ENCODE data around the gene LRRC8D. TPM values are rescaled to one million over a fixed set of nuclear protein-coding genes. Genes with fewer than 3 reads are reported as not detected.

Gene LRRC8D
- total and polyA plus RNA-seq, 9 of the 15 experiments (the other 6 are each of a cell fraction or from before 2014, with no cell fraction given): 3.4 to 53.9 (median 15.9) TPM

DNA sequence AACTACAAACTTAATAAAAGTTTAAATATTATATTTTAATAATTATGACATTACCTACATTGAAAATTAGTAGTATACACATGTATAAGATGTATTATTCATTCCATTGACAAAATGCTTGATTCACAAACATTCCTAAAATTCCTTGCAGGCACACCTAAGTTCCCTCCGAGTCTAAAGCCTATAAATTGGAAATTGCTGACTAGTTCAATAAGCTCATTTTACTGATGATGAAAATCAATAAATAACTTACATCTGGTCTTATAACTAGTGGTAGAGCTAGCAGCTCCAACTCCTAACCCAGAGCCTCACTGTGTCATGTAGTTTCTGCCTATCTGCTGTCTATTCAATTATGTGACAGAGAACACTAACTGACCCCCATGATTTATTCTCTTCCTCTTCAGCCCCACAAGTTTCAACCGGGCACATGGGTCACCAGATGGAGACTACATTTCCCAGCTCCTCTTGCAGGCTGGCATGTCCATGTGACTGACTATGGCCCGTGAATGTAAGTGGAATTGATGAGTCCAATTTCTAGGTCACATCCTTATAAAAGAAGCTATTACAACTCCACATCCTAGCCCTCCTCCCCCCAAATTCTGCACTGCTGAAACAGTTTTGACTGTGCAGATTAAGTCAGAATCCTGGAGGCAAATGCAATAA, 29.6 kb upstream of the LRRC8D start:
- no peak for ATAC-seq
- CTCF ChIA-PET (ENCODE audit: low intra/inter-chr PET ratio): no interaction called here
- Histone ChIP-seq H4K20me1 (replicated peaks; ENCODE audit: control insufficient read depth, insufficient read depth, low read length) (no peaks in the 10 kb centered on the region), H3K36me3 (ENCODE audit: control insufficient read depth, insufficient read depth, low read length) (no peaks in the 10 kb centered on the region), H3K4me3 (no peak overlapping the region), H3K4me2 (ENCODE audit: insufficient read depth, low read length) (no peak overlapping the region), H3K27ac (ENCODE audit: extremely low read depth, low read depth, low read length) (no peak overlapping the region), H3K9me3 (replicated peaks; ENCODE audit: control insufficient read depth, insufficient read depth, low read depth, low read length) (no peaks in the 10 kb centered on the region), H3K9ac (ENCODE audit: insufficient read depth in 1 of 2, low read depth in 2 of 2, low read length in 2 of 2) (no peak overlapping the region), H3K9me1 (ENCODE audit: control insufficient read depth, insufficient read depth, low read length) (no peaks in the 10 kb centered on the region), H3K27me3 (ENCODE audit: control insufficient read depth in 2 of 2, insufficient read depth in 2 of 2, low read length in 2 of 2) (no peaks in the 10 kb centered on the region), H2AFZ (ENCODE audit: low read depth, low read length) (no peak overlapping the region), H3K4me1 (replicated peaks in 1 of 2; ENCODE audit: control insufficient read depth in 2 of 2, insufficient read depth in 2 of 2, low read length in 2 of 2) (peaks cover 7 to 8% of the 10 kb centered on the region in 2 experiments; a peak in 3 of 5 replicates), H3K79me2 (ENCODE audit: control insufficient read depth, insufficient read depth, low read length) (no peaks in the 10 kb centered on the region)
- in situ Hi-C loops (cut with MboI): no loop called here
- no peak for DNase-seq (ENCODE audit: extremely low read depth in 1 of 4, low spot score in 3 of 4)
- intact Hi-C loops (cut with micrococcal nuclease): no loop called here
- POLR2A ChIA-PET: no interaction called here
- FAIRE-seq: no peak
- BruUV-seq (replicated peaks): no TSS peak
- 20% methylated on average over 3 of the region's 3 CpGs for WGBS (ENCODE audit: insufficient coverage, low coverage, missing lambda C conversion rate)
- TF ChIP-seq DIDO1 (tag; IDR thresholded peaks at IDR 0.05; ENCODE audit: low read depth) (no peak), SMARCC2 (IDR thresholded peaks at IDR 0.05; ENCODE audit: low read depth) (no peak), ZNF695 (CRISPR knock-in tag; IDR thresholded peaks at IDR 0.05) (no peak), NR2C1 (IDR thresholded peaks at IDR 0.05) (no peak), NR2C1 (tag; IDR thresholded peaks at IDR 0.05) (no peak), RNF2 (IDR thresholded peaks at IDR 0.05) (no peak), SNRNP70 (optimal IDR thresholded peaks at IDR 0.05; ENCODE audit: low read depth, low read length) (no peak), ZNF436 (CRISPR knock-in tag; IDR thresholded peaks at IDR 0.05) (no peak), NEUROD1 (IDR thresholded peaks at IDR 0.05; ENCODE audit: borderline replicate concordance, low read depth, low read length, partially characterized antibody) (no peak), NFE2L1 (tag; IDR thresholded peaks at IDR 0.05; ENCODE audit: borderline replicate concordance, low read depth) (no peak), MAFK (IDR thresholded peaks at IDR 0.05; ENCODE audit: low read length) (peak; percentile 17; the same call in 1 of the 2 replicates), BRCA1 (IDR thresholded peaks at IDR 0.05) (no peak), BRCA1 (CRISPR knock-in tag; IDR thresholded peaks at IDR 0.05) (no peak), ZNF239 (CRISPR knock-in tag; IDR thresholded peaks at IDR 0.05) (no peak), FOXM1 (IDR thresholded peaks at IDR 0.05; ENCODE audit: low read depth) (no peak), FOXM1 (CRISPR knock-in tag; IDR thresholded peaks at IDR 0.05; ENCODE audit: low read depth) (no peak), CBX8 (IDR thresholded peaks at IDR 0.05; ENCODE audit: borderline replicate concordance, extremely low read depth, low read depth, low read length, poor library complexity, severe bottlenecking) (no peak), ZNF316 (IDR thresholded peaks at IDR 0.05) (peak; percentile 85), HNRNPLL (IDR thresholded peaks at IDR 0.05; ENCODE audit: low read depth, low read length, poor library complexity, severe bottlenecking) (no peak), MAFG (tag; conservative IDR thresholded peaks at IDR 0.05) (peak; percentile 48)
- TF ChIP-seq, protein P1, sequence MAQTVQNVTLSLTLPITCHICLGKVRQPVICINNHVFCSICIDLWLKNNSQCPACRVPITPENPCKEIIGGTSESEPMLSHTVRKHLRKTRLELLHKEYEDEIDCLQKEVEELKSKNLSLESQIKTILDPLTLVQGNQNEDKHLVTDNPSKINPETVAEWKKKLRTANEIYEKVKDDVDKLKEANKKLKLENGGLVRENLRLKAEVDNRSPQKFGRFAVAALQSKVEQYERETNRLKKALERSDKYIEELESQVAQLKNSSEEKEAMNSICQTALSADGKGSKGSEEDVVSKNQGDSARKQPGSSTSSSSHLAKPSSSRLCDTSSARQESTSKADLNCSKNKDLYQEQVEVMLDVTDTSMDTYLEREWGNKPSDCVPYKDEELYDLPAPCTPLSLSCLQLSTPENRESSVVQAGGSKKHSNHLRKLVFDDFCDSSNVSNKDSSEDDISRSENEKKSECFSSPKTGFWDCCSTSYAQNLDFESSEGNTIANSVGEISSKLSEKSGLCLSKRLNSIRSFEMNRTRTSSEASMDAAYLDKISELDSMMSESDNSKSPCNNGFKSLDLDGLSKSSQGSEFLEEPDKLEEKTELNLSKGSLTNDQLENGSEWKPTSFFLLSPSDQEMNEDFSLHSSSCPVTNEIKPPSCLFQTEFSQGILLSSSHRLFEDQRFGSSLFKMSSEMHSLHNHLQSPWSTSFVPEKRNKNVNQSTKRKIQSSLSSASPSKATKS (CRISPR knock-in tag; IDR thresholded peaks at IDR 0.05): no peak
- TF ChIP-seq, protein P2, sequence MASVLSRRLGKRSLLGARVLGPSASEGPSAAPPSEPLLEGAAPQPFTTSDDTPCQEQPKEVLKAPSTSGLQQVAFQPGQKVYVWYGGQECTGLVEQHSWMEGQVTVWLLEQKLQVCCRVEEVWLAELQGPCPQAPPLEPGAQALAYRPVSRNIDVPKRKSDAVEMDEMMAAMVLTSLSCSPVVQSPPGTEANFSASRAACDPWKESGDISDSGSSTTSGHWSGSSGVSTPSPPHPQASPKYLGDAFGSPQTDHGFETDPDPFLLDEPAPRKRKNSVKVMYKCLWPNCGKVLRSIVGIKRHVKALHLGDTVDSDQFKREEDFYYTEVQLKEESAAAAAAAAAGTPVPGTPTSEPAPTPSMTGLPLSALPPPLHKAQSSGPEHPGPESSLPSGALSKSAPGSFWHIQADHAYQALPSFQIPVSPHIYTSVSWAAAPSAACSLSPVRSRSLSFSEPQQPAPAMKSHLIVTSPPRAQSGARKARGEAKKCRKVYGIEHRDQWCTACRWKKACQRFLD (CRISPR knock-in tag; IDR thresholded peaks at IDR 0.05): no peak
